Measurements from ENCODE around the gene MLIP.

GRCh38 chr6:54307439-54307910, 196.2 kb downstream of the MLIP start:
- TF ChIP-seq CTCF (IDR thresholded peaks at IDR 0.05) (no peak), ZFX (IDR thresholded peaks at IDR 0.05; ENCODE audit: borderline replicate concordance) (no peak)

Data from 22Rv1 (cell line).